Activated CD4-positive, alpha-beta T cell treated with anti-CD3 and anti-CD28 coated beads, Interleukin-2, amount 50 U/mL, for 1 hour (primary cell): ENCODE measurements around the gene ZNF215.
"Not testable (repeated sequence)": the region's sequence is repeated elsewhere in the genome, so short reads cannot be mapped to it uniquely, and the experiment has no call there.

Experiments
- DNase-seq: peaks from one replicate; pipeline ENCODE4 v3.0.0-alpha.2; 2020

Gene ZNF215

DNA sequence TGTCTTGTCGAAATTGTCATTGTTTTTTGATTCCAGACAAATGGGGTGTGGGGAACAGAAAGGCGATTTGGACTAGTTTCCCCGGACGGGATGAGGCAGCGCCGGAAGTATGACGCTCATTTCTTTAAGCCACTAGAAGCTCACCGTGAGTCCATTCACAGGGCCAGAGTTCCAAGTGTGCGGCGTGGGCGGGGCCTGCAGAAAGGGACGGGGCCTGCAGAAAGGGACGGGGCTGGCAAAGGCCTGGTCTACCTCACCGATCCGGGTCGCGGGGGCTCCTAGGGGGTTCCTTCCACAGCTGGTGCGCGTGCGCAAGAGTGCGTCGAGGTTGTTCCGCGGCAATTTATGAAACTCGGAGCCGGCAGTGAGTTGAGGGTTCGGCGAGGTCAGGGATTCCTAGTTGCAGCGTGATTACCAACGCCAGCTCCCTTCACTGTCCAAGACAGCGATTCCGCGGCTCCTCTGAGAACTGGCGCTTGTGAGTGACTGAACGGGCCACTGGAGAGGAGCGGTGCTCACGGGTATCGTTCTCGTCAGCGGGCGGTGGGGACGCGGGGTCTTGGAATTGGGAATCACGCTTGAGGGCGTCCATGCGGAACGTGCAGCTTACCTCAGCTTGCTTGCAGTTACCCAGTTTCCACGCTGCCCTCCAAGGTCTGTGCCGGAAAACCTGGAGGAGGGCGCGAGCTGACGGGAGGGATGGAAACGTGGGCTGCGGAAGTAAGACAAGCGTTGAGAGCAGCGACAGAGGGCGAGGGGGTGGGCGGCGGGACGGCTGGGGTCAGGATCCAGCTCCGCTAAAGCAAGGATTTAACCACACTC, at the start of gene ZNF215:
TSS of gene ZNF215 (plus strand) at position 219 of the 822 bp plus-strand sequence. CDS start 5,847 bp downstream, outside the sequence.
- DNase-seq, result peak; percentile 0

DNA sequence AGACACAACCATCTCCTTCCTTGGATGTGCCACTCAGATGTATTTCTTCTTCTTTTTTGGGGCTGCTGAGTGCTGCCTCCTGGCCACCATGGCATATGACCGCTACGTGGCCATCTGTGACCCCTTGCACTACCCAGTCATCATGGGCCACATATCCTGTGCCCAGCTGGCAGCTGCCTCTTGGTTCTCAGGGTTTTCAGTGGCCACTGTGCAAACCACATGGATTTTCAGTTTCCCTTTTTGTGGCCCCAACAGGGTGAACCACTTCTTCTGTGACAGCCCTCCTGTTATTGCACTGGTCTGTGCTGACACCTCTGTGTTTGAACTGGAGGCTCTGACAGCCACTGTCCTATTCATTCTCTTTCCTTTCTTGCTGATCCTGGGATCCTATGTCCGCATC, 49.3 kb upstream of the ZNF215 start:
- no peak for DNase-seq

DNA sequence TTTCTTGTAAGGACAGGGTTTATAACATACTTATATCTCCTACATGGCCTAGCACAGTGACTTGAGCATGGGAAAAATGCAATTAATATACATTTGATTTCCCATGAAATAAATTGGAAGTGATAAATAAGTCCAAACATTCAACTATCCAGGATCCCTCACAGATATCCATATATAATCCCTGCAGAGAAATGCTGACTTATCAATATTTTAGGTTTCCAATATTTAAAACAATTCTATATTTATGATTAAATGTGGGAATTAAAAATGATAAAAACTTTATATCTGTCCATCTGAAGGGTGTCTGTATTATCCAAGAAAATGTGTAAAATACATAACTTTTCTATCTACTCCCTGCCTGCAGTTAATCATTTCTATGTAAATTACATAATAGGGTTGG, 43.5 kb upstream of the ZNF215 start:
- DNase-seq, result no peak

DNA sequence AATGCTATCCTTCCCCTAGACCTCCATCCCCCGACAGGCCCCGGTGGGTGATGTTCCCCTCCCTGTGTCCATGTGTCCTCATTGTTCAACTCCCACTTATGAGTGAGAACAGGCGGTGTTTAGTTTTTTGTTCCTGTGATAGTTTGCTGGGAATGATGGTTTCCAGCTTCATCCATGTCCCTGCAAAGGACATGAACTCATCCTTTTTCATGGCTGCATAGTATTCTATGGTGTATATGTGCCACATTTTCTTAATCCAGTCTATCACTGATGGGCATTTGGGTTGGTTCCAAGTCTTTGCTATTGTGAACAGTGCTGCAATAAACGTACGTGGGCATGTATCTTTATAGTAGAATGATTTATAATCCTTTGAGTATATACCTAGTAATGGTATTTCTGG, 38.5 kb upstream of the ZNF215 start:
- not testable (repeated sequence) for DNase-seq

DNA sequence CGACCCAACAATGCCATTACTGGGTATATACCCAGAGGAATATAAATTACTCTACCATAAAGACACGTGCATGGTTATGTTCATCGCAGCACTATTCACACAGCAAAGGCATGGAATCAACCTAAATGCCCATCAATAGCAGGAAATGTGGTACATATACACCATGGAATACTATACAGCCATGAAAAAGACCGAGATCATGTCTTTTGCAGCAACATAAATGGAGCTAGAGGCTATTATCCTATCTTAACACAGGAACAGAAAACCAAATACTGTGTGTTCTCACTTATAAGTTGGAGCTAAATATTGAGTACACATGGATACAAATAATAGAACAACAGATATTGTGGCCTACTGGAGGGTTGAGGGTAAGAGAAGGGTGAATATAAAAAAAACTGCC, 37.4 kb upstream of the ZNF215 start:
- no peak for DNase-seq

DNA sequence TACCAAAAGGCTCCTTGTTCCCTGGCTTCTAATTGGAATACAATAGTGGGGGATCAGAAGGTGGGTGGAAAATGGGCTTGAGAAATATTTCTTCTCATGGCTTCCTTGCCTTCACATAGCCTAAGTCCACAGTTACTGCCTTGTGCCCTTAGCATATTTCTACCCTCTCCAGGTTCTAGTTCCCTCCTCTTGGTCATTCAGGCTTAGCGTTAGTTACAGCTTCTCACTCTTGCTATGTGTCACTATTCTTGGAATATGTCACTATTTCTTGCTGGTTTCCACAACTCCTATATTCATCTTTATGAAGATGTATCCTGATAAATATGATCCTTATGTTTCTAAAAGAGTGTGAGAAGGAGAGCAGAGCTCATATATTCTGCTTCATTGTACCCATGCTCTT, 36.4 kb upstream of the ZNF215 start:
- no peak for DNase-seq

DNA sequence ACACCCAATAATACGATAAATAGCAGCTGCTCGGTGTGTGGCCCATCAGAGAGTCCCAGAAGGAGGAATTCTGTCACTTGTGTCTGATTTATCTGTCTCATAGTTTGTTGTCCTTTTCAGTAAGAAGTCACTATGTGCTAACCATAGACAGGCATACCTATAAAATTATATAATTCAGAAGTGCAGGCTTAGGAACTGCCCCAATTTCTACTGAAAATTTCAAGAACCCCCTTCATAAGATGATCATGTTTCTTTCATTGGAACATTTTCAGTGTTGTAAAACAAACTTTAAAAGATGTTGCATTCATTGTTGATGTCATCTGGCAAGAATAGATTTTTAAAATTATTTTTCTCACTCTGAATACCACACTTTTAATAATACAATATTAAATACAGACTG, 33.8 kb upstream of the ZNF215 start, which contains the start of gene OR2D2:
TSS of gene OR2D2 (minus strand) at position 101 of the 400 bp plus-strand sequence. CDS start at position 101, 0 bp downstream.
- no peak for DNase-seq

DNA sequence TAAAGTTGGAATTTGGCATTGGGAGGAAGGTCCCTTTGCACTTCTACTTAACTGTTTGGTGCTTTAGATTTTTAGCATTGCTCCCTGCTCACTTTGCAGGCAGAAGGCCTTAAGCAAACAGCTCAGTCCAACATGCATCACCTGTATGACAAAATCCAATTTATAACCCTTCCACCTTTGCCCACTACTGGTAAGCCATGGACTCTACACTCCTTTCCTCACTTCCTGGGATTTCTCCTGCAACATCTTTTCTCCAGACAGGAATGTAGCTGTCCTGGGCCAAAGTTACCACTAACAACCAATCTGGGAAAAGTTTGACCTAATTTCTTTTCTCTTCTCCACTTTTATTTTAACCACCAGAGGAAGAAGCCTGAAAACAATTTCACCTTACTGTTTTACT, 32.1 kb upstream of the ZNF215 start:
- DNase-seq, result no peak

DNA sequence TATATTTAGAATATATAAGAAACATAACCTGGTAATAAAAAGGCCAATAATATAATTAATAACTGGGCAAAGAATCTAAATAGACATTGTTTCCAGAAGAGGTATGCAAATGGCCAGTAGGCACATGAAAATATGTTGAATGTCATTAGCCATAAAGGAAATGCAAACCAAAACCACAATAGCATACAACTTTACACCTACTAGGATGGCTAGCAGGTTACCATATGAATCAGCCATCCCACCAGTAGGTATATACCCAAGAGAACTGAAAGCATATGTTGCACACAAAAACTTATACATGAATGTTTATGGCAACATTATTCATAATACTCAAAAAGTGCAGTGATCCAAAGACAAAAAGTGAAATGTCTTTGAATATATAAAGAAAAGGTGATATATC, 31.2 kb upstream of the ZNF215 start:
- no peak for DNase-seq

DNA sequence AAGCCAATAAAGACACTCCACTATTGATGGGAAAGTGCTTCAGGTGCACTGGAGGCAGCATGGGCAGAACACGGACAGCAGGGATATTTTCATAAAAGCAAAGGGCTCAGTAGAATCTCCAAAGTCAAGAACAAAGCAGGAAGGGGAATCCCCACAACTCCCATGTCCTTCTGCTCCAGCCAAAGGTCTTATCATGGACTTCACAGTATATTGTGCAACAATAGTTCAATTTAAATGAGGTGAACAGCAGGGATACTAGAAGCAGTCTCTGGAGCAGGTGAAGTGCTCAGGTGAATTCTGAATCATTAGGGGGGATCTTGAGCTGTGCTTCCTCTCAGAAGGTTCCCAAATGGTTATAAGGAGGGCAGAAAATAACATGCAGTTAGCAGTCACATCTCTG, 27.3 kb upstream of the ZNF215 start:
- DNase-seq, result no peak

DNA sequence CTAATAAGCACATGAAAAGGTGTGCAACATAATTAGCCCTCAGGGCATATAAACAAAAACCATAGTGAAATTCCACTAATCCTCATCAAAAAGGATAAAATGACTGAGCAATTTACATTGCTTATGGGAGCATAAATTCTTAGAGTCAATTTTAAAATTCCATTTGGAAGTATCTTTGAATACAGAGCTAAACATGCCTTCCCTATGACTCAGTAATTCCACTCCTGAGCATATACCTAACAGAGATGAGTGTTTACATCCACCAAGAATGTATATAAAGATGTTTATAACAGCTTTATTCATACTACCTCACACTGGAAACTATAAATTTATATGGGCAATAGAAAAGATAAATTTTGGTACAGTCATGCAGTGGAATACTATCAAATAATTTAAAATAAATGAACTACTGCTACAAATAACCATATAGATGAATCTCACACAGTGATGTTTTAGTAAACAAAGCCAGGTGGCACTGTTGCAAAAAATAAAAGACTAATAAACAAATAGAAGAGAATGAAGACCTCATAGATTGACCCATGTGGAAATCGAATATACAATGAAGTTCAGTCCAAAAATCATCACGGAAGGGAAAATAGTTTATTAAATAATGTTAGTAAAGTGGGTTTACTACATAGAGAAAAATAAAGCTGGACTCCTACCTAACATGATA, 25.8 kb upstream of the ZNF215 start:
- DNase-seq, result no peak

DNA sequence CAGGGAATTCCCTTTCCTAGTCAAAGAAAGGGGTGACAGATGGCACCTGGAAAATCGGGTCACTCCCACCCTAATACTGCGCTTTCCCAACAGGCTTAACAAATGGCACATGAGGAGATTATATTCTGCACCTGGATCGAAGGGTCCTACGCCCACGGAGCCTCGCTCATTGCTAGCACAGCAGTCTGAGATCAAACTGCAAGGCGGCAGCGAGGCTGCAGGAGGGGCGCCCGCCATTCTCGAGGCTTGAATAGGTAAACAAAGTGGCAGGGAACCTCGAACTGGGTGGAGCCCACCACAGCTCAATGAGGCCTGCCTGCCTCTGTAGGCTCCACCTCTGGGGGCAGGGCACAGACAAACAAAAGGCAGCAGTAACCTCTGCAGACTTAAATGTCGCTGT, 21.4 kb upstream of the ZNF215 start:
- DNase-seq, result not testable (repeated sequence)

DNA sequence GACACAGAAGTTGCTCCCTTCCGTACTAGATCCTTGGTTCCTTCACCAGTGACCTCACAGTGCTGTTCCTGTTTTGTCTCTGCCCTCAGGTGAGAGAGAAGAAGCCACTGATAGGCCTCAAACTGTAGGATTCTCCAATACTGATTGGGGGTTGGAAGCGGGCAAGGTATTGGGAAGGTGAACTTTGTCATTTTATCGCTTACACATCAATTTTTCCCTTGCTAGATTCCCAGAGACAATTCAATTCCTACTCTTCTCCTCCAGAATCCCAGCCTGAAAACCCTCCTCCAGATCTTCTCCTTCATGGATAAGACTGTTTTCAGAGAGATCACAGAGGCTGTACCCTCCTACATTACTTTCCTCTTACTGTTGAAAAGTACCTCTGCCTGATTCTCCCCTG, 14.8 kb upstream of the ZNF215 start:
- no peak for DNase-seq

DNA sequence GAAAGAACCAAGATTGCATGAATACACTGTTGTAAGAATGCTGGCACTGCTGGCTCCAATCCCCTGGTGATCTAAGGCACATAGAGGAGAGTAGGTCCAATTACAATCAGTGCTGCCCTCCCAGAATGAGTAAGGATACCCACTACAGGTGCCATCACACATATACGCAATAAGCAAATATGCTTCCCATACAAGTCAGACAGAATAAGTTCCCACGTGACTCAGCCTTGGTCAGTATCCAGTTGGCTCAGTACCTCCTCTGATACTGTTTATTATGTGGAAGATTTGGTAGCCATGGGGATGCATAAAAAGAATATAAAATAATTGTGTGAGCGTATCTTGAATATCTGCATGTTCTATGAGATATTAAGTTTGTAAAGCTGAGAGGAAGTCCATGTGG, 14.3 kb upstream of the ZNF215 start:
- no peak for DNase-seq

DNA sequence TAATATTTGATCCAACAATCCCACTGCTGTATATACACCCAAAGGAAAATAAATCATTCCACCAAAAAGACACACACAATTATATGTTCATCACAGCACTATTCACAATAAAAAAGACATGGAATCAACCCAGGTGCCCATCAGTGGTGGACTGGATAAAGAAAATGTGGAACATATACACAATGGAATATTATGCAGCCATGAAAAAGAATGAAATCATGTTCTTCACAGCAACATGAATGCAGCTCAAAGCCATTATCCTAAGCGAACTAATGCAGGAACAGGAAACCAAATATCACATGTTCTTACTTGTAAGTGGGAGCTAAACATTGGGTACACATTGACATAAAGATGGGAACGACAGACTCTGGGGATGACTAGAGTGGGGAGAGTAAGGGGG, 6.5 kb upstream of the ZNF215 start:
- no peak for DNase-seq

DNA sequence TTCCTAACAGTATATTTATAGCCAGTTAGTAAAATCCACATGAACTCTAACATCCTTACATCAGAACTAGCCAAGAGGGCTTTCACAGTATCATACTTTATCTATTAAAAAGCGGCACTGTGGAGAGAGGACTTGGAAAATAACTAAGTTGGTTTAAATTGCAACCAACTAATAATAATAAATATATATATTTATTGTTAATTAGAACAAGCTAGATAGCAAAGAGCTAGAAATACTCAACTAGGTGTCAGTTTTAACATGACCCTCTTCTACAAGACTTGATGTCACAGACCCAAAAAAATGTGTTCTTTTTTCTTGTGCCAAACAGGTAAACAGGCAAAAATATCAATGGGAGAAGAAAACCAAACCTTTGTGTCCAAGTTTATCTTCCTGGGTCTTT, 5.5 kb upstream of the ZNF215 start, which contains the start of gene OR2D3:
TSS of gene OR2D3 (plus strand) at position 301 of the 400 bp plus-strand sequence. CDS start at position 301, 0 bp downstream.
- no peak for DNase-seq

DNA sequence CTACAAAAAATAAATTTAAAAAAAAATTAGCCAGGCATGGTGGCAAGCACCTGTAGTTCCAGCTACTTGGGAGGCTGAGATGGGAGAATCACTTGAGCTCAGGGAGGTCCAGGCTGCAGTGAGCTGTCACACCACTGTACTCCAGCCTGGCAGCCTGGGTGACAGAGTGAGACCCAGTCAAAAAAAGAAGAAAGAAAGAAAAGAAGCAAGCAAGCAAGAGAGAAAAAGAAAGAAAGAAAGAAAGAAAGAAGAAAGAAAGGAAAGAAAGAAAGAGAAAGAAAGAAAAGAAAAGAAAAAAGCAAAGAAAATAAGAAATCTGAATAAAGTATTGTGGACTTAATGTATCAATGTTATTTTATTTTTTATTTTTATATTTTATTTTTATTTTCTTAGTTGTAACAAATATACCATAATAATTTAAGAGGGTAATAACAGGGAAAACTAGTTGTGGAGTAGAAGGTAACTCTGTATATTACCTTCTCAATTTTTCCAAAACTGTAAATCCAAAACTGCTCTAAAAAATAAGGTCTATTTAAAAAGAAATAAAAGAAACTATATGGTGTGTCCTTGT, 1.1 kb upstream of the ZNF215 start:
- DNase-seq, result no peak

DNA sequence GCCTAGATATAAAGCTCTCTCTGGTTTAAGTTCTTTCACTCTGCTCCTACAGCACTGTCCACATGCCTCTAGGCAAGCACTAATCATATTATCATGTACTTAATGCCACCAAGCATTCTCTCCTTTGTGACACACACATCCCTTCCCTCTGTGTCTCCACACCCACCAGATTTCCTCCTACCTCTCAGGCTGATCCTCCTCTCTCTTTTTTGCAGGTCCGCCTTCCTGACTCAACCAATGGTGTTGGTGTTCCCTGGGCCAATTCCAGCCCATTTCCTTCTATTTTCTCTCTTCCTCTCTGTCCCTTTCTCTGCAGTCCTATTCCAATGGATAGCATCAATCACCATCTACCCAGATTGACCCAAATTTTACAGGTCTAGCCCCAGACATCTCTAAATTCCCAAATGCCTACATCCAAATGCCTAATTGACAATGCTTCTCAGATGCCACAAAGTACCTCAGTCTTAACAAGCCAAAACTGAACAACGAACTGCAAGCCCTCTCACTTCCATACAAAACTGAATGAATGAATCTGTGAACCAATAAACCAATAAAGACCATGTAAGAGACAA, 504 bp upstream of the ZNF215 start:
- no peak for DNase-seq

DNA sequence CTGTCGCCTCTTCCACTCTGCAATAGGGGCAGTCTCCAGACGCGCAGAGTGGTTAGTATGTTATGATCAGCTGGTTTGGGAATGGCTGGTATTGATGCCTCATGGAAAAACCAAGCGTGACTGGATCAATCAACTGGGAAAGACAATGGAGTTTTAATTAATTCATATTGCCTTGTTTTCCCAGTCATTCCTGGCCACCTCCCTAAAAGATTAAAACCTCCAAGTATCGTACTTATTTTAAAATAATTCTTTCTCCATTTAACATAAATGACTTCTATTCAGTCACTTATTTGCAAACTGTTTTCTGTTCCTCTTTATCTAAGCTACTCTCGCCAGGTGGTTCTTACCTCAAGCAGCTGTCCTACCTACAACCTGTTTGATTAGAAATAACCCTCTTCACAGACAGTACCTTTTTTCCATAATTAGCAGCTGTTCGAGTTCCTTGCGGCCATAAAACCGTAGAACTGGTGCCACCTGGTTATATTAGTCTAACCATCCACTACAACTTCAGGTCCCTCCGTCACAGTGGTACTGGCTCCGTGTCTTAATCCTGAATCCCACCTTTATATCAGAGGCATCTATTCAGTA, 898 bp downstream of the ZNF215 start:
- no peak for DNase-seq

DNA sequence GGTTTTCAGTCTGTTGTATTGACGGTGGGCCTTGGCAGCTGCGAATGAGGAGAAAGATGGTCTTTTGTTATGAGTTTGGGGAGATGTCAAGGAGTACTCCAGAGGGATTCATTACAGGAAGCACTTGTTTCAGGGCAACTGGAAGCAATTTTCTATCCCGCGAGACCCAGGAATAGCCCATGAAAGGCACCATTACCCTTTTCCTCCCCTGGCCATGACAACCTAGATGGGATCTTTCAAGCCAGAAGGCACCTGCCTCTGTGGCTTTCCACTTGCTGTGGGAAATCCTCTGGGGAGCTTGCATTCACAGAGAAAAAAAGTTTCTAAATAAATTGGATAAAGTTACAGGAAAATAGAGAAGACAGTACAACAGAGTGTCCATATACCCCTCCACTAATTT, 2.7 kb downstream of the ZNF215 start:
- DNase-seq, result no peak

DNA sequence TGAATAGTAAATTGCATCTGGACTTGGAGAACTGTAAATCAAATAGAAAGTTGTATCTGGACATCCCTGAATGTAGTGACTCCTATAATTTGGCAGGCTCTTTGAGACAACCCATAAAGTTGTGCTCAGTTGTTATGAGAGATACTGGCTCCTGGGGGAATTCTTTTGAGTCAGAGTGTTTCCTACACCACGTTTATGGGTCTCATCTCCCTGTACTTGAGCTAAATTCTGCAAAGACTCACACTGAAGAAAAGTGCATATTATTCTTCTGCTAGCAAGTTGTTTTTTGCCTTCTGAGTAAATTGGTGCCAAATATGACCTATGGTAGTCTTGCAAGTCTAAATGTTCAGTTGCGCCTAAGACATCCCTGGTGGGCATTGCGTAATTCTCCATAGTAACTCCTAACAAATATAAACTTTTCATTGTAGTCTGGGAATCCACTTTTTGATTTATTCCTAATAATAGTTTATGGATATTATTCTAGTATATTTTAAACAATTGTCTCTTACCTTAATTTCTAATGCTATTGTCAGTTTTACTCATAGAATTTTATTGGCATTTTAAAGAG, 5.0 kb downstream of the ZNF215 start:
- no peak for DNase-seq

DNA sequence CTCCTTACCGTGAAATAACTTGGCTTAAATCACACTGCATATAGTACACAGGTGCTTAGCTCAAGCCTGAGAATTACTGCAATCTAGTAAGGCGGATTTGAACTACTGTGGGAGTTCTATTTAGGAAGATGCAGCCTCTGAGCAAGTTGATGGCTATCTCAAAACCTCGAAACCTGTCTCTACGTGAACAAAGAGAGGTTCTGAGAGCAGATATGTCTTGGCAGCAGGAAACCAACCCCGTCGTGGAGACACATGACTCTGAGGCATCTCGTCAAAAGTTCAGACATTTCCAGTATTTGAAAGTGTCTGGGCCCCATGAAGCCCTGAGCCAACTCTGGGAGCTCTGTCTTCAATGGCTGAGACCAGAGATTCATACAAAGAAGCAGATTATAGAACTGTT, 5.9 kb downstream of the ZNF215 start:
- DNase-seq, result no peak

DNA sequence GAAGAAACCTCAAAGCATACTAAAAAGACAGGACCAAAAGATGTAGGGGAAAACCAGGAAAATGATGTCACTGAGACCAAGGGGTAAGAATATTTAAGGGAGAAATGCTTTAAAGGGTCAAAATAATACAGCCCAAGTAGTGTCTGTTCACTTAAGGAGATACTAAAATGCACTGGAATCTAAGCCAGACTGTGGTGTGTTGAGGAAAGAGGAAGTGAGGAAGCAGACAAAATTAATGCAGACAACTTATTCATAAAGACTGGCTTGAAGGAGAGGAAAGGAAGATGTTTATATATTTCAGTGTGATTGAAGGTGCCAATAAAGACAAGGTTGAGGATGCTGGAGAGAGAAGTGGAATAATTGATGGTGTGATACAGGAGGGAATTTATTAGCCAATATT, 15.7 kb downstream of the ZNF215 start:
- no peak for DNase-seq
